Upper lobe of right lung (tissue), 1 donor: ENCODE results near the gene AIDA. TPM values are rescaled to one million over a fixed set of nuclear protein-coding genes. Genes with fewer than 3 reads are reported as not detected.

Source experiments
- ATAC-seq: fragments of 200-7000 bp; cut with Tn5 transposase; one replicate; pipeline ENCODE4 v1.9.1; 2020; ENCODE audit warnings: mild to moderate bottlenecking, moderate library complexity
- DNase-seq: peaks from one replicate; pipeline ENCODE4 v3.0.0-alpha.2; 2020
- H3K27ac ChIP-seq: fragments of 200-600 bp; one replicate; pipeline ENCODE4 v1.8.0; 2022
- H3K27me3 ChIP-seq: fragments of 200-600 bp; one replicate; pipeline ENCODE4 v1.8.0; 2022; ENCODE audit warnings: mild to moderate bottlenecking
- H3K36me3 ChIP-seq: fragments of 200-600 bp; one replicate; pipeline ENCODE4 v1.8.0; 2022
- H3K4me1 ChIP-seq: fragments of 200-600 bp; one replicate; pipeline ENCODE4 v1.8.0; 2022
- H3K4me3 ChIP-seq: fragments of 200-600 bp; one replicate; pipeline ENCODE4 v1.8.0; 2022; ENCODE audit warnings: mild to moderate bottlenecking
- H3K9me3 ChIP-seq: fragments of 200-600 bp; one replicate; pipeline ENCODE4 v1.8.0; 2022
- CTCF ChIP-seq: fragments of 200-600 bp; IDR thresholded peaks from one replicate; pipeline ENCODE4 v1.8.0; 2022; ENCODE audit warnings: antibody characterized with exemption
- intact Hi-C: fragments of 100-400 bp; cut with DNase I; formaldehyde crosslinking; loops from one replicate; pipeline ENCODE4 v1.11.0; 2022
- long read RNA-seq: library from polyadenylated mRNA; unstranded; transcript quantifications from one replicate; pipeline ENCODE4 v2.0.0, GENCODE V29; 2021
- total RNA-seq: library from RNA; stranded (reverse); fragmentation: NEBNext Ultra II Directional; extraction: Animal tissue kit (Norgen Biotek cat#: 25700); gene quantifications from one replicate; pipeline ENCODE4 v1.2.1, GENCODE V29; 2021
- donor health status: DM: no; HTN: yes; CAD: no; lungs with severe emphysema.

AIDA gene
- total RNA-seq, result 91.3 TPM
- long read RNA-seq, full-length matches to known transcripts, result 122 of 130 reads
- long read RNA-seq, partial matches to known transcripts, result 1 of 130 reads
- long read RNA-seq, other reads (novel, unspliced or antisense), result 7 of 130 reads

GRCh38 chr1:222712253-222713090 lies at the start of gene AIDA, which contains the start of gene BROX:
Gene AIDA (minus strand): TSS chr1:222712491. CDS start chr1:222712317, 174 bp downstream.
Gene BROX (plus strand): TSS chr1:222712564. CDS start chr1:222715700, 3,136 bp downstream.
- H3K27ac ChIP-seq, result peak within 1 kb of the TSS; percentile 99
- no peak for TF ChIP-seq CTCF
- H3K9me3 ChIP-seq, result no peaks in the 10 kb centered on the region
- peak; percentile 95 for ATAC-seq
- intact Hi-C loops, result no loop called here
- peaks cover 25% of the 10 kb centered on the region for H3K36me3 ChIP-seq
- H3K4me1 ChIP-seq, result peaks cover 22% of the 10 kb centered on the region
- DNase-seq, result peak; percentile 97
- H3K4me3 ChIP-seq, result peak within 1 kb of the TSS; percentile 96
- H3K27me3 ChIP-seq, result no peaks in the 10 kb centered on the region

GRCh38 chr1:222761083-222761482 lies 48.8 kb upstream of the AIDA start:
- H3K27me3 ChIP-seq, result no peaks in the 10 kb centered on the region
- ATAC-seq, result no peak
- H3K4me3 ChIP-seq, result no peak overlapping the region
- no peaks in the 10 kb centered on the region for H3K36me3 ChIP-seq
- H3K27ac ChIP-seq, result peak overlapping the region; percentile 3
- intact Hi-C loops, result no loop called here
- H3K4me1 ChIP-seq, result no peaks in the 10 kb centered on the region
- DNase-seq, result no peak
- no peaks in the 10 kb centered on the region for H3K9me3 ChIP-seq
- no peak for TF ChIP-seq CTCF

GRCh38 chr1:222759451-222760035 lies 47.3 kb upstream of the AIDA start:
- intact Hi-C loops, result no loop called here
- peak; percentile 35 for ATAC-seq
- H3K27ac ChIP-seq, result no peak overlapping the region

GRCh38 chr1:222757646-222758268 lies 45.5 kb upstream of the AIDA start:
- no peaks in the 10 kb centered on the region for H3K36me3 ChIP-seq
- H3K27me3 ChIP-seq, result no peaks in the 10 kb centered on the region
- no peak overlapping the region for H3K4me3 ChIP-seq
- H3K27ac ChIP-seq, result peak overlapping the region; percentile 12
- no peak for TF ChIP-seq CTCF
- no peaks in the 10 kb centered on the region for H3K4me1 ChIP-seq
- DNase-seq (no peak), ATAC-seq (peak; percentile 28)
- intact Hi-C loops, result no loop called here
- H3K9me3 ChIP-seq, result no peaks in the 10 kb centered on the region

More at GRCh38 chr1:222759451-222760035, 47.3 kb upstream of the AIDA start:
- Histone ChIP-seq H3K27me3 (no peaks in the 10 kb centered on the region), H3K4me1 (no peaks in the 10 kb centered on the region), H3K9me3 (no peaks in the 10 kb centered on the region), H3K36me3 (no peaks in the 10 kb centered on the region), H3K4me3 (no peak overlapping the region)
- DNase-seq, result no peak
- TF ChIP-seq CTCF, result no peak

GRCh38 chr1:222754366-222755139 lies 42.3 kb upstream of the AIDA start:
- DNase-seq (peak; percentile 70), ATAC-seq (peak; percentile 91)
- no peaks in the 10 kb centered on the region for H3K9me3 ChIP-seq
- intact Hi-C loops, result no loop called here
- H3K27ac ChIP-seq, result no peak overlapping the region
- no peak for TF ChIP-seq CTCF
- H3K4me3 ChIP-seq, result no peak overlapping the region
- no peaks in the 10 kb centered on the region for H3K27me3 ChIP-seq
- H3K4me1 ChIP-seq, result no peaks in the 10 kb centered on the region
- H3K36me3 ChIP-seq, result no peaks in the 10 kb centered on the region
